GM18499 (cell line): ENCODE data around the gene FAM72C.
"Not testable (repeated sequence)": the region's sequence is repeated elsewhere in the genome, so short reads cannot be mapped to it uniquely, and the experiment has no call there.

ENCODE experiments used
- ATAC-seq: cut with Tn5 transposase; IDR thresholded peaks from one replicate; pipeline ENCODE4 v1.9.1; 2021; ENCODE audit warnings: moderate number of reproducible peaks; ENCODE audit not compliant: insufficient read depth, unreplicated experiment

Gene FAM72C

DNA sequence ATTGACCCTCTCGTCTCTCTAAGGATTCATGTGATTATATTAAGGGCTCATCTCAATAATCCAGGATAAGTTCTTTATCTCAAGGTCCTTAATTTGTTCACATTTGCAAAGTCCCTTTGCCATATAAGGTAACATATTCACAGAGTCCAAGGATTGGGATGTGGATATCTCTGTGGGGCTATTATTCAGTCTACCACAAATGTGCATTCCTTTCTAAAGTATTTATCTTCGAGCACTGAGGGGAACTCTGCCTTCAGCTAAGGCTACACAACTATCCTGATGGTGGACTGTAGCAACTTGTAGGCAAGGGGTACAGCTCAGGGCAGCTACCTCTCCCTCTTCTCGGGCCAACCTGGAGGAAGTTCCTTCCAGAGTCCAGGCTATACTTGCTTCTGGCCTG, 53.2 kb downstream of the FAM72C start:
- not testable (repeated sequence) for ATAC-seq

DNA sequence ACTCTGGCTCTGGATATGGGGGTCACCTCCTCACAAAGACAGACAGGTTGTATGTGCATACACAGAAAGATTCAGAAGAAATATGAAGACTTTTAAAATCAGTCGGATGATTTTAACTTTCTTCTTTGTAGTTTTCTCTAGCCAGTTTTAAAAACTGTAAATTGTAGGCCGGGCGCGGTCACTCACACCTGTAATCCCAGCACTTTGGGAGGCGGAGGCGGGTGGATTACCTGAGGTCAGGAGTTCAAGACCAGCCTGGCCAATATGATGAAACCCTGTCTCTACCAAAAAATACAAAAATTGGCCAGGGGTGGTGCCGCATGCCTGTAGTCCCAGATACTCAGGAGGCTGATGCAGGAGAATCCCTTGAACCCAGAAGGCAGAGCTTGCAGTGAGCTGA, 58.1 kb downstream of the FAM72C start:
- not testable (repeated sequence) for ATAC-seq
